Stimulated activated CD4-positive, alpha-beta T cell treated with anti-CD3 and anti-CD28 coated beads, Interleukin-1b, Interleukin-23, amount 100 ng/mL, for 48 hours (primary cell): Measurements from ENCODE around the gene KCNAB1.

Source experiments
- DNase-seq: peaks from one replicate; pipeline ENCODE4 v3.0.0-alpha.2; 2020

Gene KCNAB1

DNA sequence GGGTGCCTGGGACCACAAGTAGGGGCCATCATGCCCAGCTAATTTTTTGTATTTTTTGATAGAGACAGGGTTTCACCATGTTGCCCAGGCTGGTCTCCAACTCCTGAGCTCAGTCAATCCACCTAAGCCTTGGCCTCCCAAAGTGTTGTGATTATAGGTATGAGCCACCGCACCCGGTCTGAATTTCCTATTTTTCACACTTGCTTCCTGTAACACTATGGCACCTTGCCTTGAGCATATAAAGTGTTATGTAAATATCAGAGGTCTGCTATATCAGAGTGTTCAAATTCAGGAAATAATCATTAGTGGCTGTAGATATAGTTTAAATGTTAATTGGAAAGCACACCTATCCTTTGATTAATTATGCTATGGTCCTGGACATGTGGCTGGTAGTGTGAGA lies 165.2 kb downstream of the KCNAB1 start:
- no peak for DNase-seq

DNA sequence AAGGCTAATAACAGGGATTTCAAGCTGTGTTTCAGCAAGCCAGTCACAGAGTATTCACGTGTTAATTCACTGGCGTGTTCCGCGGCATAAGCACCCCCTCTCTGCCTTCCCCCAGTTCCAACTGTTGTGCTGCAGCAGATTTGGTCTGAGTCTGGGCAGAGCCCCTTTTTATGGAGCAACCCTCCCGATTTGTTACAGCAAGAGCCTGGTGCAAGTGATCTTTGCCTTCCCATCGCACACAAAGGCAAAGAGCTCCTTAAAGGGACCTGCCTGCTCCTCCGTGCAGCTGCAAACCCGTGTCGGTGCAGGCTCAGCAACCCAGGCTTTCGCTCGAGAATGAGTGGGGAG lies 170.5 kb downstream of the KCNAB1 start:
- DNase-seq, result no peak

DNA sequence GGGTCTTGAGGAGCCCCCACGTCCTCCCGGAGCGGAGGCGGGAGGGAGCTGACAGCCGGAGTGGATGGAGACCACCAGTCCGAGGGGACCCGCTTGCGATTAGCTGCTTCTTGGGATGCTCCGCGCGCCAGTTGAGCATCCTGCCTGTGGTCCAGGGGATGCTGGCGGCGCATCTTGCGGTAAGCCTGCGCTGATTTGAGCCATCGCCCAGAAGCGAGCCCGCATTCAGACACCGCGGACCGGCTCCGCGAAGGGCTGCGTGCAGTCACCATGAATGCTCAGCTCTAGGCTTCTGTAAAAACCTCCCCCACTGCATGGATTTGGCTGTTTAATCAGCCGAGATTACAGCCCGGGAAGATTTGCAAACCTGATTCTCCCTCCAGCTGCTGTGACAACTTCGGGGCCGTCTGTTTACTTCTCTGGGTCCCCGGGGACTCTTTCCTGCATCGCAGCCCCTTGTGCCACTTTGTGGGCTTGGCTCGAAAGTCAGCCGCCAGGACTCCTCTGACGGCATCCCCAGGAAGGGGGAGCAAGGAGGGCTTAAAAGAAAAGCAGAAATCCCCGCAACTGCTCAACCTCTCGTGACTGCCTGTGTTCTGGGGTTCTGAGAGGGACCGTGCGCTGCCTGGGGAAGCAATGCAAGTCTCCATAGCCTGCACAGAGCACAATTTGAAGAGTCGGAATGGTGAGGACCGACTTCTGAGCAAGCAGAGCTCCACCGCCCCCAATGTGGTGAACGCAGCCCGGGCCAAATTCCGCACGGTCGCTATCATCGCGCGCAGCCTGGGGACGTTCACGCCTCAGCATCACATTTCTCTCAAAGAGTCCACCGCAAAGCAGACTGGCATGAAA lies 171.1 kb downstream of the KCNAB1 start:
- DNase-seq, result no peak

DNA sequence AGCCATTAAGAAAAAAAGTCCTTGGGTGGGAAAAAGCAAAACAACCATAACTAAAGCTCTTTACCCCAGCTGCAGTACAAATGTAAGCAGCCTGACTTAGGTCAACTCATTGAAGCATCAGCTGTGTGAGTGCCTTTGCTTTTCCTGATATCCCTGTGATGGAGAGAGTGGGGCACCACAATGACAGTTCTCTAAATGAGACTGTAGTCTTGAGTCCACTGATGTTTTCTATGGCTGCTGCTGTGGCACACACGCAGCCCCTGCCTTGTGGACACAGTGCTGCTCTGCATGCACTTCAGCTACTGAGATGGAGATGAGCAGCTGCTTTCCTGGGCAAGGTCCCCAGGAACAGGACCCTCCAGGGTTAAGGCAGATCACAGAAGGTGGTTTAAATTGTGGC lies 173.2 kb downstream of the KCNAB1 start:
- DNase-seq, result no peak

DNA sequence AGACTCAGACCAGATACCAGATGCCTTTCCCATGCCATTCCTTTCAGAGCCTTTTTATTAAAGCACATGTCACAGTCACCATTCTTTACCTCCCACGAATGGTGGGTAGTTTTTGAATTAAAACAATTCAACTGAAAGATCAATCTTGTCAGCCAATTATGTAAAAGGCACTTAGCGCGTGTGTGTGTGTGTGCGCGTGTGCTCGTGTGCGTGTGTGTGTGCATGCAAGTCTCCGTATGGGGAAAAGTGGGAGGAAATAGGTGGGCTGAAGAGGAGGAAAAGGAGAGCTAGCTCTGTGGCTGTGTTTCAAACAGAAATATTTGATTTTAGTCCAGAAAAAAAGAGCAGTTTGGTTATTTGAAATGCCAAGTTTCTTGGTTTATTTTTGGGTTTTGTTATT lies 177.2 kb downstream of the KCNAB1 start:
- DNase-seq, result no peak

DNA sequence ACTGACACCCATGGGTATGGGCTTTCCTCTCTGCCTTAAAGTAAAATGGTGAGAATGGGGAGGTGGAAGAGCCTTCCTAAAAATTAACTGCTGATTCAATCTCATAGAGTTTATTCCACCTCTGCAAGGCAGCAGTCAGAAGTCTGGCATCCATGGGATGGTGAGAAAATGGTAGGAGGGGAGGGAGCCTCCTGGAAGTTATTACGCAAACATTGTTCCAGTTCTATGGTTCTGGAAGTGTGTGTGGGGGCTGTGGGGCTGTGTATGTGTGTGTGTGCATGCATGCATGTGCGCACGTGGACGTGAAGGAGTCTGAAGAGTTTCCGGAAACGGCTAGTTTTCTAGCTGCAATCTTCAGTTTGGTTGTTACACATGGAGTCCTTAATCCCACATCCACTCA lies 177.6 kb downstream of the KCNAB1 start:
- no peak for DNase-seq

DNA sequence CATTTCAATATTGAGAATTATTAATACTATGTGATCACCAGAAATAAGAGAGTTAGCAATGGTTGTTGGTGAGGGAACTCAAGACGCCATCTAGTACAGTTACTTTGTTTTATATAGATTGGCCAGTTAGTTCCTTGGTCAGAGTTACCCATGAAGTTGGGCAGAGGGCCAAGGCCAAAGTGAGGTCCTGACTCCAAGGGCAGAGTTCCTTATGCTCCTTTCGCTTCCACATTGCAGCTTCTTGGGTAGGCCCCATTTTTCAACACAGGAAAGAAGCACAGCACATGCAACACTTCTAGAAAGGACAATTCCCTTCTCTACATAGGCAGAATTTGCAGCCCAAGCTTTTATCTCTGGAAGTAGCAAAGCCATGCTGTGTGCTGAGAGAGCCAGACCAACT lies 178.6 kb downstream of the KCNAB1 start:
- no peak for DNase-seq

- DNase-seq, result no peak
Measured at GRCh38 chr3:156299569-156299968, 179.2 kb downstream of the KCNAB1 start.

- DNase-seq, result no peak
Measured at GRCh38 chr3:156300371-156300770, 180.0 kb downstream of the KCNAB1 start.

GRCh38 chr3:156300929-156301840 lies 180.8 kb downstream of the KCNAB1 start:
- DNase-seq, result no peak

- no peak for DNase-seq
Measured at GRCh38 chr3:156303001-156303707, 182.8 kb downstream of the KCNAB1 start.

- DNase-seq, result no peak
Measured at GRCh38 chr3:156304406-156304805, 184.0 kb downstream of the KCNAB1 start.

- no peak for DNase-seq
Measured at GRCh38 chr3:156305672-156306071, 185.3 kb downstream of the KCNAB1 start.

DNA sequence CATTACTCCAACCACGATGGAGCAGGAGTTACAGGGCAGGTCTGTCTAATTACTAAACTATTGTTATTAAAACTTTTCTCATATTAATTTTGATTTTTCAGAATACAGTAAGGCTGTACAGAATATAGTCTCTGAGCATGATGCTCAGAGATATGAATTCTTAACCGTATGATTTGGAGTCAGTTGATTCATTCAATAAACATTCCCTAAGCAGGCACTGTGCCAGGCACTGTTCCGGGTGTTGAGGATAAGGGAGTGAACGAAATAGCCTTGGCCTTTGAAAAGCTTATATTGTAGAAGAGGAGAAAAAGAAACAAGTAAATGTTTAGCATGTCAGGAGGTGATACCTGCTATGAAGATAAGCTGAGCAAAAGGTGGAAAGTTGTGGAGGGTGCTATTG lies 187.3 kb downstream of the KCNAB1 start:
- DNase-seq, result no peak

GRCh38 chr3:156311431-156311830 lies 191.1 kb downstream of the KCNAB1 start:
- DNase-seq, result no peak

- no peak for DNase-seq
Measured at GRCh38 chr3:156311930-156312329, 191.6 kb downstream of the KCNAB1 start.

DNA sequence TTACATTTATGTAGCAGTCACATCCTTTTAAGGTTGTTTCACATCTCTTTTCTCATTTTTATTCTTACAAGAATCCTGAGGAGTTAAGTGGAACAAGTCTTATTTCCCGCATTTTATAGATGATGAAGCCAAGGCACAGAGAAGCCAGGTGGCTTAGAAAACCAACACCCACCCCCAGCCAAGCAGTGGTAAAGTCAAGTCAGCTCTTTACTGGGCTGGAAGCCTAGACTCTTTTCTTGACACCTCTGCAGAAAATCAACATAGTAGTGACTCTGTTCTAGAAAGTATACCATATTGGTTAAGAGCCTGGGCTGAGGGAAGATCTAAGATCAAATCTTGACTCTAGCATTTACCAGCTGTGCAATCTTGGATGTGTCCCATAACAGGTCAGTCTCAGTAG lies 195.7 kb downstream of the KCNAB1 start:
- no peak for DNase-seq

GRCh38 chr3:156317462-156318074 lies 197.2 kb downstream of the KCNAB1 start:
- no peak for DNase-seq

DNA sequence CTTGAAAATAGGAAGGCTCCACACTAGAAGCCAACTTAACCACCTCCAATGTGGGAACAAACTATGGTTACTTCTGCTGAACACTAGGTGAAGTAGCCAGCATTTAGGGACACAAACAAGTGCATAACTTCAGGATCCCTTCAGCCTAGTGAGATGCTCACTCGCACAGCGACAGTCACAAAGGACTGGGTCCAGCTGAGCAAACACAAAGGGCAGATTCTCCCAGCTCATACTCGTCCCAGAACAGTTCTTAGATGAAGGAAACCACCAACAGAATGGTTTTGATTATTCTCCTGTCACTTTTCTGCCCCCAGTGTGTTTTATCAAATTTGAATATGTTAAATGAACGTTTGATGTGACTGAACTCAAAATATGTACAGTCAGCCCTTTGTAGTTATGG lies 201.6 kb downstream of the KCNAB1 start:
- no peak for DNase-seq

GRCh38 chr3:156323466-156323865 lies 203.1 kb downstream of the KCNAB1 start:
- DNase-seq, result no peak

- no peak for DNase-seq
Measured at GRCh38 chr3:156330415-156330814, 210.0 kb downstream of the KCNAB1 start.

GRCh38 chr3:156332304-156332703 lies 211.9 kb downstream of the KCNAB1 start:
- no peak for DNase-seq
